Ramos (cell line): ENCODE data around the gene CHAT.

Experiments used
- in situ Hi-C: fragments of 300-500 bp; cut with MboI; formaldehyde crosslinking; loops from one replicate; pipeline ENCODE4 v1.14.3; 2022; ENCODE audit warnings: low sequenced_read_pairs; ENCODE audit not compliant: unreplicated experiment

CHAT gene

GRCh38 chr10:49610114-49610457, 3.8 kb upstream of the CHAT start, which contains the start of gene SLC18A3:
SLC18A3 (plus strand) TSS chr10:49610310; CDS start chr10:49610741, 431 bp downstream.
- in situ Hi-C loops, result no loop called here

GRCh38 chr10:49610458-49611165, 3.2 kb upstream of the CHAT start:
- in situ Hi-C loops, result no loop called here

- in situ Hi-C loops, result no loop called here
Observed at GRCh38 chr10:49611166-49611815, 2.5 kb upstream of the CHAT start.

- in situ Hi-C loops, result no loop called here
Observed at GRCh38 chr10:49611816-49612512, 1.9 kb upstream of the CHAT start.

GRCh38 chr10:49612513-49613164, 1.2 kb upstream of the CHAT start:
- in situ Hi-C loops, result no loop called here

- in situ Hi-C loops, result no loop called here
Observed at GRCh38 chr10:49613165-49613881, 514 bp upstream of the CHAT start.

- in situ Hi-C loops, result no loop called here
Observed at GRCh38 chr10:49614242-49615198, 683 bp downstream of the CHAT start.

GRCh38 chr10:49615213-49615612, 1.4 kb downstream of the CHAT start:
- in situ Hi-C loops, result no loop called here

- in situ Hi-C loops, result no loop called here
Observed at GRCh38 chr10:49615721-49616120, 1.9 kb downstream of the CHAT start.

- in situ Hi-C loops, result no loop called here
Observed at GRCh38 chr10:49616421-49617101, 2.7 kb downstream of the CHAT start.

- in situ Hi-C loops, result no loop called here
Observed at GRCh38 chr10:49617121-49618020, 3.5 kb downstream of the CHAT start.

- in situ Hi-C loops, result no loop called here
Observed at GRCh38 chr10:49618821-49619220, 5.0 kb downstream of the CHAT start.

GRCh38 chr10:49619613-49620012, 5.8 kb downstream of the CHAT start:
- in situ Hi-C loops, result no loop called here

- in situ Hi-C loops, result no loop called here
Observed at GRCh38 chr10:49620286-49620810, 6.5 kb downstream of the CHAT start.

GRCh38 chr10:49620841-49621378, 7.1 kb downstream of the CHAT start:
- in situ Hi-C loops, result no loop called here

GRCh38 chr10:49621561-49621960, 7.7 kb downstream of the CHAT start:
- in situ Hi-C loops, result no loop called here
